ENCODE results near the gene TRH.

DNA sequence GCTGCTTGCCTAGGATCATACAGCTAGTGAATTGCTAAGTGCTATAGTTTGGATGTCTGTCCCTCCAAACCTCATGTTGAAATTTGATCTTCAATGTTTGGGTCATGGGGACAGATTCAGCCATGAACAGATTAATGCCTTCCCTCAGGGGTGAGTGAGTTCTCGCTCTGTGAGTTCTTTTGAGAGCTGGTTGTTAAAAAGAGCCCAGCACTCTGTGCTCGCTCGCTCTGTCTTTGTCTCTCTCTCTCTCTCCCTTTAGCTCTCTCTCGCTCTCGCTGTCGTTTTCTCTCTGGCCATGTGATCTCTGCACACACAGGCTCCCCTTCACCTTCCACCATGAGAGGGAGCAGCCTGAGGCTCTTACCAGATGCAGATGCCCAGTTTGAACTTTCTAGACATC is 14.9 kb downstream of the TRH start:
- TF ChIP-seq, protein P1, sequence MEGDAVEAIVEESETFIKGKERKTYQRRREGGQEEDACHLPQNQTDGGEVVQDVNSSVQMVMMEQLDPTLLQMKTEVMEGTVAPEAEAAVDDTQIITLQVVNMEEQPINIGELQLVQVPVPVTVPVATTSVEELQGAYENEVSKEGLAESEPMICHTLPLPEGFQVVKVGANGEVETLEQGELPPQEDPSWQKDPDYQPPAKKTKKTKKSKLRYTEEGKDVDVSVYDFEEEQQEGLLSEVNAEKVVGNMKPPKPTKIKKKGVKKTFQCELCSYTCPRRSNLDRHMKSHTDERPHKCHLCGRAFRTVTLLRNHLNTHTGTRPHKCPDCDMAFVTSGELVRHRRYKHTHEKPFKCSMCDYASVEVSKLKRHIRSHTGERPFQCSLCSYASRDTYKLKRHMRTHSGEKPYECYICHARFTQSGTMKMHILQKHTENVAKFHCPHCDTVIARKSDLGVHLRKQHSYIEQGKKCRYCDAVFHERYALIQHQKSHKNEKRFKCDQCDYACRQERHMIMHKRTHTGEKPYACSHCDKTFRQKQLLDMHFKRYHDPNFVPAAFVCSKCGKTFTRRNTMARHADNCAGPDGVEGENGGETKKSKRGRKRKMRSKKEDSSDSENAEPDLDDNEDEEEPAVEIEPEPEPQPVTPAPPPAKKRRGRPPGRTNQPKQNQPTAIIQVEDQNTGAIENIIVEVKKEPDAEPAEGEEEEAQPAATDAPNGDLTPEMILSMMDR (IDR thresholded peaks at IDR 0.05; ENCODE audit: low read length), result no peak
- no peak for TF ChIP-seq EZH2 (IDR thresholded peaks at IDR 0.05; ENCODE audit: borderline replicate concordance, low read length)
